ENCODE measurements around the gene PPP4C.

The PPP4C gene

GRCh38 chr16:30054959-30055553, 20.7 kb upstream of the PPP4C start:
- Histone ChIP-seq H3K27me3 (replicated peaks; ENCODE audit: control insufficient read depth, insufficient read depth, low read length, poor library complexity, severe bottlenecking) (no peaks in the 10 kb centered on the region), H3K9me3 (ENCODE audit: control insufficient read depth, low read length) (no peaks in the 10 kb centered on the region), H3K27ac (ENCODE audit: insufficient read depth, low read length, poor library complexity, severe bottlenecking) (no peak overlapping the region), H3K4me3 (ENCODE audit: insufficient read depth, low read depth, low read length, poor library complexity, severe bottlenecking) (no peak overlapping the region), H3K4me1 (ENCODE audit: control insufficient read depth, insufficient read depth, low read length, poor library complexity, severe bottlenecking) (peaks cover 11% of the 10 kb centered on the region), H3K36me3 (ENCODE audit: control insufficient read depth, insufficient read depth, low read length) (no peaks in the 10 kb centered on the region)
- peak in 1 of 3 donors; percentile 28 for DNase-seq

GRCh38 chr16:30060346-30060745, 15.4 kb upstream of the PPP4C start:
- H3K4me3 ChIP-seq (ENCODE audit: insufficient read depth, low read depth, low read length, poor library complexity, severe bottlenecking): no peak overlapping the region
- H3K27me3 ChIP-seq (replicated peaks; ENCODE audit: control insufficient read depth, insufficient read depth, low read length, poor library complexity, severe bottlenecking): no peaks in the 10 kb centered on the region
- no peak for DNase-seq
- H3K27ac ChIP-seq (ENCODE audit: insufficient read depth, low read length, poor library complexity, severe bottlenecking): no peak overlapping the region
- no peaks in the 10 kb centered on the region for H3K9me3 ChIP-seq (ENCODE audit: control insufficient read depth, low read length)
- peaks cover 10% of the 10 kb centered on the region for H3K4me1 ChIP-seq (ENCODE audit: control insufficient read depth, insufficient read depth, low read length, poor library complexity, severe bottlenecking)
- no peaks in the 10 kb centered on the region for H3K36me3 ChIP-seq (ENCODE audit: control insufficient read depth, insufficient read depth, low read length)

DNA sequence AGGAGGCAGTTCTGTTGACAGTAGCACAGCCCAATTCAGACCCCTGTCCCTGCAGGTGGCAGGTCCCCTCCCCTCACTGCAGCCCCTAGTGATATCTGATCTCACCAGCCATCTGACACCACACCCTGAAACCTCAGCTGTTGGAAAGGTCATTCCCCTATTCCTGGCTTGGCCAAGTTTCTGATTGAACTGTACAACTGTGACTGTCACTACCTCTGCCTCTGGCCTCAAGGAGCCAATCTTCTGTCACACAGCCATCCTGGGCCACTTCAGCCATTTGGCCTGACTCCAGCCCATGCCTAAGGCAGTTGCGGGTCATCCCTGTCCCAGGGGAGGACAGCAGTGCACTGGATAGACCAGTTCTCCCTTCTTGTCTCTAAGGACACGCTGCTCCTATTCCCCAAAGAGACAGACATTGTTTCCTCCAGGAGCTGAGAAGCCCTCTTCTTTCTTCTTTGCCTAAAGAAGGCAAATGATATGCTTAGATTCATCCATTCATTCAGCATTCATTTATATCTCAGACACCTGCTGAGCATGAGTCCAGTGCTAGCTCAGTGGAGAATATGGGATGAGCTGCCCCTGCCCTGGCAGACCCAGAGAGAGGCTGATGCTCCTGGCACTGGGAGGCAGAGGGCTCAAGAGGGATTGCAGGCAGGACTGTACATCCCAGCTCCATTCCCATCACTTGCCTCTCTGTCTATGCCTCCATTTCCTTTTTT, 14.8 kb upstream of the PPP4C start:
- Histone ChIP-seq H3K27ac (ENCODE audit: insufficient read depth, low read length, poor library complexity, severe bottlenecking) (no peak overlapping the region), H3K4me3 (ENCODE audit: insufficient read depth, low read depth, low read length, poor library complexity, severe bottlenecking) (no peak overlapping the region), H3K9me3 (ENCODE audit: control insufficient read depth, low read length) (no peaks in the 10 kb centered on the region), H3K4me1 (ENCODE audit: control insufficient read depth, insufficient read depth, low read length, poor library complexity, severe bottlenecking) (peaks cover 10% of the 10 kb centered on the region), H3K36me3 (ENCODE audit: control insufficient read depth, insufficient read depth, low read length) (no peaks in the 10 kb centered on the region), H3K27me3 (replicated peaks; ENCODE audit: control insufficient read depth, insufficient read depth, low read length, poor library complexity, severe bottlenecking) (no peaks in the 10 kb centered on the region)
- DNase-seq: no peak

DNA sequence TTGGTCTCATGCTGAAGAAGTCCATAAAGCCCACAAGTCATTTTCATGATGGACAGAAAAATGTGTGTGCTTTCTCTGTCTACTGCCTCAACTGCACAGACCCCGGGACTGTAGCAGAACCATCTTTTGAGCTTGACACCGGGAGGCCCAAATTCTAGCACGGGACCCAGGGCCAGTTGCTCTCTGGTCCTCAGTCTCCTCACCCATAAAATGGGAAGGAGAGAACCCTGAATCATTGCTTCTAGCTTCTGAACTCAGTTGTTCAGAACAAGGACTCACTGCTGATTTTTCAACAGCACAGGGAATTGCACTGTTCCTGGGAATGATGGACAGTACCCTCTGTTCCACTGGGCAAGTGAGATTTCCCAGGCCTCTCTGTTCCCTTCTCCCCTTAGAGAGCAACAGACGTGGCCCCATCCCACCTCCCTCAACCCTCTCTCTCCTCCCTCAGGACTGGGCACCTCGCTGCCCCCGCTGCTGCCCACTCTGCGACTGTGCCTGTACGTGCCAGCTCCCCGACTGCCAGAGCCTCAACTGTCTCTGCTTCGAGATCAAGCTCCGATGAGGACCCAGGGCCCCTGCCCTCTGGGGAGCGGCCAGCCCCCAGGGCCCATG, 12.4 kb upstream of the PPP4C start:
- DNase-seq: no peak
- peaks cover 12% of the 10 kb centered on the region for H3K36me3 ChIP-seq (ENCODE audit: control insufficient read depth, insufficient read depth, low read length)
- no peaks in the 10 kb centered on the region for H3K9me3 ChIP-seq (ENCODE audit: control insufficient read depth, low read length)
- peaks cover 28% of the 10 kb centered on the region for H3K4me1 ChIP-seq (ENCODE audit: control insufficient read depth, insufficient read depth, low read length, poor library complexity, severe bottlenecking)
- peak overlapping the region; percentile 98 for H3K4me3 ChIP-seq (ENCODE audit: insufficient read depth, low read depth, low read length, poor library complexity, severe bottlenecking)
- no peaks in the 10 kb centered on the region for H3K27me3 ChIP-seq (replicated peaks; ENCODE audit: control insufficient read depth, insufficient read depth, low read length, poor library complexity, severe bottlenecking)
- peak overlapping the region; percentile 83 for H3K27ac ChIP-seq (ENCODE audit: insufficient read depth, low read length, poor library complexity, severe bottlenecking)

DNA sequence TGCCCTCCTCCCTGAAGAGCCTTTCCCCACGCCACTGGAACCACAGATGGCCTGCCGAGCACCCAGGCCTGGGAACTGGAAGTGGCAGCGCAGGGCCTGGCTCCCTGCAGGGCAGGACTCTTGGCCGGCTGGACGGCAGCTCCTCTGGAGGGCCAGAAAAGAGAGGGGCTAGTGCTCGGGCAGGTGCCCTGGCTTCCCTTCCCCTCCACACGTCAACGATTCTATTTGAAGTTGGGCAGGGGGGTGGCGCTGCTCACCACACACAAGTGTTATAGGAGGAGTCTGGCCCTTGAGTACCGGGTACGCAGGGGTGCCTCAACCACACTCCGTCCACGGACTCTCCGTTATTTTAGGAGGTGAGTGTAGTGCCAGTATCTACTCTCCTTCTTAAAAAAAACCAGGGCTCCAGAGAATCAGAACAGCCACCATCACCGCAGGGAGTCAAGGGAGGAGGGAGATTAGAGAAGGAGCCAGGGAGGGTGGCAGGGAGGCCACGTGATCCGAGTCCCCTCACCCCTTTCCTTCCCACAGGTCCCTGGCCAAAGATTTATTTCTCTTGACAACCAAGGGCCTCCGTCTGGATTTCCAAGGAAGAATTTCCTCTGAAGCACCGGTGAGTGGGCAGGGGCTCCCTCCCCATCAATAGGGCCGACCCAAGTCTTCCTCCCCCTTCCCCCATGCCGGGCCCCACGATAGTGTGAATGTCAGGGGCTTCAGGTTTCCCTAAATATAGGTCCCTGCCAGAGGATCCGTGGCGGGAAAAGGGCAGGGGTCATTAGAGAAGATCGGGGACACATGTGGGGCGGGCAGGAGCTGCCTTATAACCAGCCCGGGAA, 11.7 kb upstream of the PPP4C start:
- peaks cover 32% of the 10 kb centered on the region for H3K4me1 ChIP-seq (ENCODE audit: control insufficient read depth, insufficient read depth, low read length, poor library complexity, severe bottlenecking)
- peak; percentile 41 to 49 (median 43) for DNase-seq

DNA sequence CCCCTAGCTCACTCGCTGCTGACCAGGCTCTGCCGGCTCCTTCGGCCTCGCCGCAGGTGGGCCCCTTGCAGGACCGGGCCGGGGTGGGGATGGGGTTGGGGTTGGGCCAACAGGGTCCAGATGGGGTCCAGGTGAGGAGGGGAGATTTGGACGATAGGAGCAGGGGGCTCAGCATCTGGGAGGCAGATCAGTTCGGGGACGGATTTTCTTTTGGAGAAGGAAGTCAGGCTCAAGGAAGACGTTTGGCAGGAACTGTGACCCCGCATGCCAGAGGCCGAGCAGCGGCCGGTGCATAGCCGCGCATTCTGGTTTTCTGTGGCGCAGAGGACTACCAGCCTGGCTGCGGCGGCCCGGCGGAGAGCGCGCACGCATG, 11.1 kb upstream of the PPP4C start:
- peaks cover 33% of the 10 kb centered on the region for H3K4me1 ChIP-seq (ENCODE audit: control insufficient read depth, insufficient read depth, low read length, poor library complexity, severe bottlenecking)
- no peak for DNase-seq
- no peaks in the 10 kb centered on the region for H3K27me3 ChIP-seq (replicated peaks; ENCODE audit: control insufficient read depth, insufficient read depth, low read length, poor library complexity, severe bottlenecking)
- H3K36me3 ChIP-seq (ENCODE audit: control insufficient read depth, insufficient read depth, low read length): peaks cover 26% of the 10 kb centered on the region
- peak overlapping the region; percentile 83 for H3K27ac ChIP-seq (ENCODE audit: insufficient read depth, low read length, poor library complexity, severe bottlenecking)
- H3K9me3 ChIP-seq (ENCODE audit: control insufficient read depth, low read length): no peaks in the 10 kb centered on the region
- H3K4me3 ChIP-seq (ENCODE audit: insufficient read depth, low read depth, low read length, poor library complexity, severe bottlenecking): peak overlapping the region; percentile 98

More for the DNA sequence above, 11.7 kb upstream of the PPP4C start:
- no peaks in the 10 kb centered on the region for H3K9me3 ChIP-seq (ENCODE audit: control insufficient read depth, low read length)
- peak overlapping the region; percentile 98 for H3K4me3 ChIP-seq (ENCODE audit: insufficient read depth, low read depth, low read length, poor library complexity, severe bottlenecking)
- H3K36me3 ChIP-seq (ENCODE audit: control insufficient read depth, insufficient read depth, low read length): peaks cover 19% of the 10 kb centered on the region
- H3K27ac ChIP-seq (ENCODE audit: insufficient read depth, low read length, poor library complexity, severe bottlenecking): peak overlapping the region; percentile 83
- H3K27me3 ChIP-seq (replicated peaks; ENCODE audit: control insufficient read depth, insufficient read depth, low read length, poor library complexity, severe bottlenecking): no peaks in the 10 kb centered on the region

DNA sequence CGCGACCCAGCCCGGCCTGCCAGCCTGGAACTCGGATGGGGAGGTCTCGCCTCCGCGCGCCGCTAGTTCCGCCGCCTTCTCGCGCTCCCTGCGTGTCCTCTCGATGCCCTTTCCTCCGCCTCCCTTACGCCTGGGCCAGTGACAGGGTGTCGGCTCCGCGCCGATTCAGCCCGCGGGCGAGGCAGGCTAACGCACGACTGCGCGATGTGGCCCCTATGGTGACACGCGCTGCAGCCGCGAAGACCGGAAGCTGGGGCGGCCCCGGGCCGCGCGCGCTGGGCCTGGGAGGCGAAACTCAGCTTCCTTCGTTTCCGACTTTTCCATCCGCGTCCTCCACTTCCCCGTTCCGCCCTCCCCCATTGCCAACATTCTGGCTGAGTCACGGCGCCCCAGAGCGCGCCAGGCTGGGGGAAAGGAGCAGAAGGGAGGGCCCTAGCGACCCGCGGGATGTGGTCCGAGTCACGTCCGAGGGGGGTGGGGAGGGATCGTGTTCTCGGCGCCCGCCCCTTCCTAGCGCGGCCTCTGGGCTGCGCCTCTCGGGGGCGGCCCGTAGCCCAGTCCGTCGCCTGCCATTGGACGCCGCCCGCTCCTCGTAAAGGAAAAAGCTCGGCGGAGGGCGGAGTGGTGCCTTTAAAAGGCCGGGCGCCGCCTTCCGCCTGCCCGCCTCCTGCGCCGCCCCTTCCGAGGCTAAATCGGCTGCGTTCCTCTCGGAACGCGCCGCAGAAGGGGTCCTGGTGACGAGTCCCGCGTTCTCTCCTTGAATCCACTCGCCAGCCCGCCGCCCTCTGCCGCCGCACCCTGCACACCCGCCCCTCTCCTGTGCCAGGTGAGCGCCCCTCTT, 10.5 kb upstream of the PPP4C start, which contains the start of gene ALDOA:
ALDOA (plus strand) TSS at position 659 of the 841 bp plus-strand sequence. CDS start 1,138 bp downstream, outside the sequence.
- peaks cover 33% of the 10 kb centered on the region for H3K4me1 ChIP-seq (ENCODE audit: control insufficient read depth, insufficient read depth, low read length, poor library complexity, severe bottlenecking)

GRCh38 chr16:30065943-30066760, 9.6 kb upstream of the PPP4C start:
- Histone ChIP-seq H3K4me1 (ENCODE audit: control insufficient read depth, insufficient read depth, low read length, poor library complexity, severe bottlenecking) (peaks cover 33% of the 10 kb centered on the region), H3K27me3 (replicated peaks; ENCODE audit: control insufficient read depth, insufficient read depth, low read length, poor library complexity, severe bottlenecking) (no peaks in the 10 kb centered on the region), H3K36me3 (ENCODE audit: control insufficient read depth, insufficient read depth, low read length) (peaks cover 39% of the 10 kb centered on the region), H3K27ac (ENCODE audit: insufficient read depth, low read length, poor library complexity, severe bottlenecking) (peak overlapping the region; percentile 83), H3K4me3 (ENCODE audit: insufficient read depth, low read depth, low read length, poor library complexity, severe bottlenecking) (peak overlapping the region; percentile 98), H3K9me3 (ENCODE audit: control insufficient read depth, low read length) (no peaks in the 10 kb centered on the region)
- peak in 1 of 3 donors; percentile 20 for DNase-seq

More for the DNA sequence above, 10.5 kb upstream of the PPP4C start, which contains the start of gene ALDOA:
- H3K4me3 ChIP-seq (ENCODE audit: insufficient read depth, low read depth, low read length, poor library complexity, severe bottlenecking): peak within 1 kb of the TSS; percentile 98
- peak within 1 kb of the TSS; percentile 83 for H3K27ac ChIP-seq (ENCODE audit: insufficient read depth, low read length, poor library complexity, severe bottlenecking)
- H3K9me3 ChIP-seq (ENCODE audit: control insufficient read depth, low read length): no peaks in the 10 kb centered on the region
- no peaks in the 10 kb centered on the region for H3K27me3 ChIP-seq (replicated peaks; ENCODE audit: control insufficient read depth, insufficient read depth, low read length, poor library complexity, severe bottlenecking)
- DNase-seq: peak; percentile 89 to 91 (median 90)
- peaks cover 32% of the 10 kb centered on the region for H3K36me3 ChIP-seq (ENCODE audit: control insufficient read depth, insufficient read depth, low read length)

Measured in effector memory CD4-positive, alpha-beta T cell (primary cell).